Astrocyte of the spinal cord (primary cell): ENCODE measurements around the gene ABCC11.

Experiments used
- DNase-seq: peaks from one replicate; pipeline ENCODE4 v3.0.0; 2011; ENCODE audit warnings: low read depth, low spot score
- H3K4me3 ChIP-seq: 2 replicates; pipeline ENCODE4 v1.5.1; 2011; ENCODE audit warnings: low read depth, mild to moderate bottlenecking, low read length, moderate library complexity
- CTCF ChIP-seq: IDR thresholded peaks from 2 replicates; pipeline ENCODE4 v1.5.1; 2012; ENCODE audit warnings: low read depth, mild to moderate bottlenecking, low read length, inconsistent platforms
- in situ Hi-C: cut with HindIII; loops from 2 replicates; pipeline ENCODE4 v1.10.0; 2017; ENCODE audit warnings: low sequenced_read_pairs

The ABCC11 gene

GRCh38 chr16:48128769-48129168 lies 118.6 kb downstream of the ABCC11 start:
- no peak overlapping the region for H3K4me3 ChIP-seq
- no peak for DNase-seq
- in situ Hi-C loops: no loop called here
- TF ChIP-seq CTCF: no peak

GRCh38 chr16:48126801-48127644 lies 120.3 kb downstream of the ABCC11 start:
- H3K4me3 ChIP-seq: no peak overlapping the region
- in situ Hi-C loops: no loop called here
- no peak for TF ChIP-seq CTCF
- peak; percentile 98 for DNase-seq

GRCh38 chr16:48125888-48126287 lies 121.5 kb downstream of the ABCC11 start:
- no peak overlapping the region for H3K4me3 ChIP-seq
- no peak for TF ChIP-seq CTCF
- DNase-seq: no peak
- in situ Hi-C loops: no loop called here

DNA sequence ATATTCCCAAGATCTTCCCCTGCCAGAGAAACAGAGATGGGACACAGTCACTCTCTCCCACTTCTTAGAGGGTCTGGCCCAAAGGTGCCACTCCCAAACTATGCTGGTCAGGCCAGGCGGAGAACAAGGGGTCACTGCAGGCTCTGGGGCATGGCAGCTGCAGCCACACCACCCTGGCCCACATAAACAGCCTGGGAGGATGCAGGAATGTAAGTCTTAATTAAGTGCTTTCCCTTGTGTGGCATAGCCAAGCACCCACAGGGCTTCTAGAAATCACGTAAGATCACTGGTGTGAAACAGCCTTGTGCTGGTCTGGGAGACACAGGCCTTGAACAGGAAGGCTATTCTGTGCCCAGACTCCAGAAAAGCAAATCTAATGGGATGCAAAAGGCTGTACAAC lies 123.1 kb downstream of the ABCC11 start:
- no peak for DNase-seq
- no peak overlapping the region for H3K4me3 ChIP-seq
- no peak for TF ChIP-seq CTCF
- in situ Hi-C loops: no loop called here

DNA sequence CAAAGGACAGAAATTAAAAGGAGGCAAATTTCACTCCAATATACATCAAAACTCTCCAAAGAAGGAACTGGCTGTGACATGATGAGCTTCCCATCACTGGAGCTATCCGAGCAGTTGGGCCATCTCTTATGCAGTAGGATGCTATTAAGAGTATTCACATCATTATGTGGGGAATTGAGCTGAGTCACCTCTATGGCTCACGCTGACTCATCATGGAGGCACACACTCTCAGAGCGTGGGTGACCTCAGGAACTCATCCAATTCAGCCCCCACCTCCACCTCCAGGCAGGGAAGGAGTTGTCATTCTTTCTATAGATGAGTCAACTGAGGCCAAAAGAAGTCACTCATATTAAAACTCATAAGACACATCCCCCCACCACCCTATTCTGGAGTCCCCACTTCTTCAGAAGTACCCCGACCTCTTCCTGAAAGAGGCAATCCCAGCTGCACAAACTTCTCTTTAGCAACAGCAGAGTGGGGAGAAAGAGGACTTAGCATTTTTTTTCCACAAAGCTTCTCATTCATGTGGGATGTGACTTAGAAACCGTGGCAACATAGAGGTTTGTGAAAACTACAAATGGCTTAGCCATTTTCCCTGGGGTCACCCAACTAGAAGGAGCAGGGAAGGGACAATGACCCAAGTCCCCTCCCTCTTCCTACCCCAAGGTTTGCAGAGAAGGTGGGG lies 124.1 kb downstream of the ABCC11 start:
- no peak for TF ChIP-seq CTCF
- peak; percentile 99 for DNase-seq

DNA sequence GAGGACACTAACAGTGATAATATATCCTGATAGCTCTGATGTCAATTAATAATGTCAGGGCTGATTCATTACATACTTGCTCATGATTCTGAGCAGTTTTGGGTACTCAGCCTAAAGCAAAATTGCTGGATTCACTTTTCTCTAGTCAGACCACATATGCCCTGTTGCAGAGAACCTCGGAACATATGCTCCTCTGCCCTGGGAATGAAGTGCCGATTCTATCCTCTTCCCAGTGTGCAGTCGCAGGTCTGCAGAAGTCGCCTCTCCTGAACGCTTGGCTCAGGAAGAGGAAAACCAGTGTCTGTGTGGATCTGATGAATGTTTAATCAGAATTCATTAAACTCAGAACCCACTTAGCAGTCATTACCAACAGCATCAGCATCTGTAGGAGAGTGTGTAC lies 126.1 kb downstream of the ABCC11 start:
- DNase-seq: no peak

More for the DNA sequence above, 124.1 kb downstream of the ABCC11 start:
- in situ Hi-C loops: no loop called here
- no peak overlapping the region for H3K4me3 ChIP-seq

More for the DNA sequence above, 126.1 kb downstream of the ABCC11 start:
- TF ChIP-seq CTCF: no peak
- no peak overlapping the region for H3K4me3 ChIP-seq
- in situ Hi-C loops: no loop called here
